Peyer's patch (tissue), 4 donors: ENCODE measurements around the gene NEU2. TPM values are rescaled to one million over a fixed set of nuclear protein-coding genes. Genes with fewer than 3 reads are reported as not detected.

ENCODE experiments used
- DNase-seq, 3 donors: peaks; one replicate each; pipeline ENCODE4 v3.0.0-alpha.2; 2017 to 2019
- H3K27ac ChIP-seq, 4 donors: fragments of 200-600 bp; sonication (generic); one replicate each; pipeline ENCODE4 v1.5.1; 2016 to 2019
- H3K27me3 ChIP-seq, 2 donors: fragments of 200-600 bp; sonication (generic); one replicate each; pipeline ENCODE4 v1.5.1; 2019
- H3K36me3 ChIP-seq, 3 donors: fragments of 200-600 bp; sonication (generic); one replicate each; pipeline ENCODE4 v1.5.1; 2016 to 2019
- H3K4me1 ChIP-seq, 4 donors: fragments of 200-600 bp; sonication (generic); one replicate each; pipeline ENCODE4 v1.5.1; 2016 to 2019
- H3K4me3 ChIP-seq, 4 donors: fragments of 200-600 bp; sonication (generic); 1 replicate in 3 of 4; 2 replicates in 1 of 4; pipeline ENCODE4 v1.5.1; 2016 to 2019; ENCODE audit warnings: mild to moderate bottlenecking in 1 of 4
- H3K9me3 ChIP-seq, 4 donors: fragments of 200-600 bp; sonication (generic); one replicate each; pipeline ENCODE4 v1.5.1; 2016 to 2019; ENCODE audit warnings: mild to moderate bottlenecking in 1 of 4
- CTCF ChIP-seq, 6 experiments: fragments of 450-650 bp in 4 of 6; fragments of 200-600 bp in 2 of 6; sonication (generic) in 1 of 6; IDR thresholded peaks; one replicate each; pipeline ENCODE4 v1.5.1; 2017 to 2019; ENCODE audit warnings: antibody characterized with exemption in 6 of 6, mild to moderate bottlenecking in 3 of 6, moderate library complexity in 1 of 6
- POLR2A ChIP-seq, 2 donors: fragments of 450-650 bp; IDR thresholded peaks; one replicate each; pipeline ENCODE4 v1.5.1; 2017; ENCODE audit warnings: antibody characterized with exemption in 2 of 2, mild to moderate bottlenecking in 2 of 2, moderate library complexity in 2 of 2
- total RNA-seq, 4 donors: library from RNA; depleted of rRNA; stranded (reverse); fragments of >200 nt; gene quantifications; one replicate each; pipeline ENCODE4 v1.1.0, GENCODE V29; 2016

Gene NEU2
- total RNA-seq, 4 donors from 2014 or later, result not detected

GRCh38 chr2:232993231-232993821 lies 39.1 kb upstream of the NEU2 start:
- H3K9me3 ChIP-seq, result no peaks in the 10 kb centered on the region

GRCh38 chr2:232994446-232994845 lies 38.0 kb upstream of the NEU2 start:
- Histone ChIP-seq H3K27ac (no peak overlapping the region), H3K9me3 (no peaks in the 10 kb centered on the region), H3K36me3 (no peaks in the 10 kb centered on the region), H3K4me1 (no peaks in the 10 kb centered on the region), H3K27me3 (no peaks in the 10 kb centered on the region), H3K4me3 (no peak overlapping the region)
- TF ChIP-seq POLR2A (IDR thresholded peaks at IDR 0.05), result no peak
- TF ChIP-seq CTCF (IDR thresholded peaks at IDR 0.05), result no peak
- DNase-seq, result peak in 1 of 3 donors; percentile 38

More at GRCh38 chr2:232993231-232993821, 39.1 kb upstream of the NEU2 start:
- Histone ChIP-seq H3K36me3 (no peaks in the 10 kb centered on the region), H3K4me3 (no peak overlapping the region), H3K4me1 (peaks cover 0 to under 1% (median 0%) of the 10 kb centered on the region in 4 donors), H3K27ac (no peak overlapping the region), H3K27me3 (no peaks in the 10 kb centered on the region)
- TF ChIP-seq POLR2A (IDR thresholded peaks at IDR 0.05) (no peak), CTCF (IDR thresholded peaks at IDR 0.05) (no peak)
- peak in 1 of 3 donors; percentile 44 for DNase-seq

GRCh38 chr2:232997749-232998665 lies 34.5 kb upstream of the NEU2 start:
- Histone ChIP-seq H3K27me3 (no peaks in the 10 kb centered on the region), H3K36me3 (no peaks in the 10 kb centered on the region), H3K4me1 (no peaks in the 10 kb centered on the region), H3K27ac (no peak overlapping the region), H3K9me3 (no peaks in the 10 kb centered on the region), H3K4me3 (no peak overlapping the region)
- DNase-seq, result peak in 1 of 3 donors; percentile 34
- TF ChIP-seq CTCF (IDR thresholded peaks at IDR 0.05) (no peak), POLR2A (IDR thresholded peaks at IDR 0.05) (no peak)

- Histone ChIP-seq H3K4me1 (no peaks in the 10 kb centered on the region), H3K27ac (no peak overlapping the region), H3K9me3 (no peaks in the 10 kb centered on the region), H3K36me3 (no peaks in the 10 kb centered on the region), H3K4me3 (no peak overlapping the region), H3K27me3 (no peaks in the 10 kb centered on the region)
- peak in 1 of 3 donors; percentile 31 for DNase-seq
- no peak for TF ChIP-seq CTCF (IDR thresholded peaks at IDR 0.05)
- no peak for TF ChIP-seq POLR2A (IDR thresholded peaks at IDR 0.05)
Observed at GRCh38 chr2:232998666-232998985, 33.8 kb upstream of the NEU2 start.

GRCh38 chr2:232999354-232999753 lies 33.1 kb upstream of the NEU2 start:
- DNase-seq, result peak in 1 of 3 donors; percentile 34
- no peak overlapping the region for H3K4me3 ChIP-seq
- no peaks in the 10 kb centered on the region for H3K36me3 ChIP-seq
- H3K9me3 ChIP-seq, result no peaks in the 10 kb centered on the region
- H3K4me1 ChIP-seq, result no peaks in the 10 kb centered on the region
- H3K27ac ChIP-seq, result no peak overlapping the region
- no peaks in the 10 kb centered on the region for H3K27me3 ChIP-seq
- no peak for TF ChIP-seq POLR2A (IDR thresholded peaks at IDR 0.05)
- no peak for TF ChIP-seq CTCF (IDR thresholded peaks at IDR 0.05)
